ENCODE results near the gene FBXO41.

The FBXO41 gene

DNA sequence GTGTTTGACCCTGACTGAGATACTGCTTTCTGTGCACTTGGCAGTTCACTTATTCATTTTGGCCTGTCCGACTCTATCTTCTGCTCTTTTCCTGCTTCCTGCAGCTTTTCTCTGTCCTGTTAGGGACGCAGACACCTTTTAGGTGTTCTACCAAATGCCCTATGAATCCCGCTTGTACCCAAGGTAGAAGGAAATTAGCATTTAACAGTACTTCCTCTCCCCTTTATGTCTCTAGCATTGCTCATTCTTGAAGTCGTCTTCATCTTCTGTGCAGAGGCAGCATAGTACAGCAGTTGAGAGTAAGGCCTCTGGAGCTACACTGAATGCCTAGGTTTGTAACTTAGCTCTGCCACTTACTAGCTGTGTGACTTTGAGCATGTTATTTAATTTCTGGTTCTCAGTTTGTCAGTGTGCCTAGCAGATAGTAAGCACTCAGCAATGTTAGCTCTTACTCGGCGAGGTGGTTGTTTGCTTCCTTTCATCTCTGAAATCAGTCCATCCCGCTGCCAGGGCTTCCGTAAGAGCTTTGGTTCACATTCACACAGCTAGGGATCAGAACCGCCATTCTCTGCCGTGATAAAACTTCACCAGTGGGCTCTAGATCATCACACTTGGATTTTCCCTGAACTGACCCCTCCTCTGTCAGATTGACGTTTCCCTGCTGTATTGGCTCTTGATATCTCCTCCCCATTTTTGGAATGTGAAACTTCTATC, 48.8 kb downstream of the FBXO41 start:
- H3K4me3 ChIP-seq (replicated peaks in 1 of 2; ENCODE audit: low read depth in 2 of 2, low read length in 2 of 2) = peak overlapping the region; percentile 76 to 94
- no peak for DNase-seq (ENCODE audit: low read depth in 2 of 2)
- TF ChIP-seq, protein P1, sequence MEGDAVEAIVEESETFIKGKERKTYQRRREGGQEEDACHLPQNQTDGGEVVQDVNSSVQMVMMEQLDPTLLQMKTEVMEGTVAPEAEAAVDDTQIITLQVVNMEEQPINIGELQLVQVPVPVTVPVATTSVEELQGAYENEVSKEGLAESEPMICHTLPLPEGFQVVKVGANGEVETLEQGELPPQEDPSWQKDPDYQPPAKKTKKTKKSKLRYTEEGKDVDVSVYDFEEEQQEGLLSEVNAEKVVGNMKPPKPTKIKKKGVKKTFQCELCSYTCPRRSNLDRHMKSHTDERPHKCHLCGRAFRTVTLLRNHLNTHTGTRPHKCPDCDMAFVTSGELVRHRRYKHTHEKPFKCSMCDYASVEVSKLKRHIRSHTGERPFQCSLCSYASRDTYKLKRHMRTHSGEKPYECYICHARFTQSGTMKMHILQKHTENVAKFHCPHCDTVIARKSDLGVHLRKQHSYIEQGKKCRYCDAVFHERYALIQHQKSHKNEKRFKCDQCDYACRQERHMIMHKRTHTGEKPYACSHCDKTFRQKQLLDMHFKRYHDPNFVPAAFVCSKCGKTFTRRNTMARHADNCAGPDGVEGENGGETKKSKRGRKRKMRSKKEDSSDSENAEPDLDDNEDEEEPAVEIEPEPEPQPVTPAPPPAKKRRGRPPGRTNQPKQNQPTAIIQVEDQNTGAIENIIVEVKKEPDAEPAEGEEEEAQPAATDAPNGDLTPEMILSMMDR (IDR thresholded peaks at IDR 0.05; ENCODE audit: low read depth, low read length) = no peak

DNA sequence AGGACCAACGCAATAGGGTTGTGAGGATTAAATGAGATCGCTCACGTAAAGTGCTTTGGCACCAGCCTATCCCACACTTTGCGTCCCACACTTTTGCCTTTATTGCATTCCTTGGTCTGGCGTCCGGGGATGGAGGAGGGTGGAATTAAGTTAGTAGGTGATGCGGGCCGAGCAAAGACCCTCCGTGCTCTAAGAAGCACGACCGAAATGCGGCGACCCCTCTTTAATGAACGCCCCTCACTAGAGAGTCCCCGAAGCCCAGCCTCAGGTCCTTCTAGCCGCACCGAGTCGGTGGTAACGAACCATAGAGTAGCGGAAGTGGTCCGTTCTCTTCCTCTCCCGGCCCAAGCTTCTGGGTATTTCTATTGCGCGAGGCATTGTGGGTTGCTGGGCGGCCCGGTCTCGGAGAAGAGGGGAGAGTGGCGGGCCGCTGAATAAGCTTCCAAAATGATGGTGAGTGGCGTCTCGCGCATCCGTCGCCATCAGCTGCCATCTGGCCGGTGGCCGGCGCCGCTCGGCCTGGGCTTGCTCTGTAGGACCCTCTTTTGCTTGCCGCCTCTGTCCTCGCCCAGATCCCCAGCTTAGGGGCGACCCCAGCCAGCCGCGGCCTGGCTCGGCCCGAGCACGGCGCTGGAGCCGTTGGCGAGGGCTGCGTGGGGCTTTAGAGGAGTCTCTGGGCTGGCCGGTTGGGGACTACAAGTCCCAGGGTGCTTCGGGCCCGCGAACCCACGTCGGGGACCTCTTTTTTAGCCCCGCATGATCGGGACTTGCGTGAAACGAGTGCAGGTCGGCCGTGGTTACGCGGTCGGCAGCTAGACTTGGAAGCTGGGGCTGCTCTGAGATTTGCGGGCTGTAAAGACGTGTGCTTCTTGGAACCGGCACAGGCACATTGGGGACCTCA, 50.1 kb downstream of the FBXO41 start, which contains the start of gene CCT7:
TSS of gene CCT7 (plus strand) at position 377 of the 901 bp plus-strand sequence. CDS start at position 448, 71 bp downstream.
- TF ChIP-seq, protein P1 (IDR thresholded peaks at IDR 0.05; ENCODE audit: low read depth, low read length) = no peak
- peak; percentile 92 to 93 for DNase-seq (ENCODE audit: low read depth in 2 of 2)
- peak within 1 kb of the TSS; percentile 76 to 94 for H3K4me3 ChIP-seq (replicated peaks in 1 of 2; ENCODE audit: low read depth in 2 of 2, low read length in 2 of 2)

DNA sequence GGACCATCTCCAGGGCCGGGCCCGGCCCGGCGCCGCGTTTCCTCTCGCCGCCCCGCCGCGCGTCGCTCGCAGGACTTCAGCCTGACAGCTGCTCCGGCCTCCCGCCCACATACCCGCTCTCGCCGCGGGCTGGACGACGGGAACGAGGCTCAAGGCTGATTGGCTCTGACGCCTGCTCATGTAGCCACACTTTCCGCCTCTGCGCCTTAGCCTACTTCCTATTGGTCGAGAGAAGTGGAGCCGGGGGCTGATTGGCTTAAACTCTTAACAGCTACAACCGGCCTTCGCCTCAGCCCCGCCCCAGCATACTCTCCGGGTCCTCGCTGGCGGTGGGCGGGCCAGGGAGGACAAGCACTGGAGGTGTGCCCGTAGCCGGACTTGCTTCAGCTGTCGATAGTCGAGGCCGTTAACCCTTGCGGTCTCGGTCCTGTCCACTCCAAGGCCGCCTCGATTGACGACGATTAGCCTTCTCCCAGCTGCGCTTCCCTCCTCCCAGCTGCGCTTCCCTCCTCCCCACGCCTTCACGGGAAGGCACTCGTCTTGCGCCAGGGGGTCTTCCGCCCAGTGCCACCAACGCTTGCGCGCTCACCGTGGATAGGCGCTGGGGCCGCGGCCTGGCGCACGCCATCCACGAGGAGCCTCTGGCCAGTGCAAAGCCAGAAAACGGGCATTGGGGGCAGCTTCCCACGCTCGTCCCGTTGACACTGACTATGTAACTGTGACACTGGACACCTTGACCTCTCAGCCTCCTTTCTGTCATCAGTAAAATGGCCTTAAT, 50.9 kb downstream of the FBXO41 start, which contains the start of gene PRADC1:
TSS of gene PRADC1 (minus strand) at position 86 of the 778 bp plus-strand sequence. CDS start at position 7, 79 bp downstream.
- DNase-seq (ENCODE audit: low read depth in 2 of 2) = peak; percentile 100
- TF ChIP-seq, protein P1 (IDR thresholded peaks at IDR 0.05; ENCODE audit: low read depth, low read length) = no peak
- H3K4me3 ChIP-seq (replicated peaks in 1 of 2; ENCODE audit: low read depth in 2 of 2, low read length in 2 of 2) = peak within 1 kb of the TSS; percentile 76 to 94

DNA sequence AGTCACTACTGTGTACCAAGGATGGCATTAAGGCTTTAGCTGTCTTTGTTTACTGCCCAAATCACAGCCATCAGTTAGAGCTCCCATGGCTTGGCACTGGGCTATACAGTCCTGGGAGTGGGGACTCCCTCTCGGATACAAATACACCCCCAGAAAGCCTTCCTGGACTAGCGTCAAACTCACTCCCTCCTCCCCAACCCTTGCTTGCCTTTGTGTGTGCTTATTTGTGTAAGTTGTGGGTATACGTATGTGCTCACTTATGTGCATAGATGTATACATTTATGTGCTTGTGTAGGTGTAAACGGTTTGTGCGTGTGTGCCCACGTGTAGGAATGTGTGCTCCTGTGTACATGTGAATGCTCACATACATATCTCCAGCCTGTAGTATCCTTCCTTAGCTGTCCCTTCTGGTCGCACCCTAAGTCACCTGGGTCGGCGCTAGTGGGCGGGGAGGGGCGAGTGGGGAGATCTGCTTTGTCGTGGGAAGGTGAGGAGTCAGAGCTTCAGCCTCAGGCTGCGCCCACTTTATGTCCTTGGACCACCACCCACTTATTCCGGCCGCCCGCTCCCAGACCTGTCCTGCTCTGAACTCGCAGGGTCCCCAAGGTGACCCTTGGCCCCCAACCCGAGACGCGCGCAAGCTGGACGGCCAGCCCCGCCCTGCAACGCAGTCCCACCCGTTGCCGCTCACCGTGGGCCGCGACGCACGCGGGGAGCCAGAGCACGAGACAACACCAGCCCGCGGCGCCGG, 51.7 kb downstream of the FBXO41 start:
- TF ChIP-seq, protein P1 (IDR thresholded peaks at IDR 0.05; ENCODE audit: low read depth, low read length) = no peak
- DNase-seq (ENCODE audit: low read depth in 2 of 2) = peak in 1 of 2 donors; percentile 10
- H3K4me3 ChIP-seq (replicated peaks in 1 of 2; ENCODE audit: low read depth in 2 of 2, low read length in 2 of 2) = peak overlapping the region; percentile 70 to 93

DNA sequence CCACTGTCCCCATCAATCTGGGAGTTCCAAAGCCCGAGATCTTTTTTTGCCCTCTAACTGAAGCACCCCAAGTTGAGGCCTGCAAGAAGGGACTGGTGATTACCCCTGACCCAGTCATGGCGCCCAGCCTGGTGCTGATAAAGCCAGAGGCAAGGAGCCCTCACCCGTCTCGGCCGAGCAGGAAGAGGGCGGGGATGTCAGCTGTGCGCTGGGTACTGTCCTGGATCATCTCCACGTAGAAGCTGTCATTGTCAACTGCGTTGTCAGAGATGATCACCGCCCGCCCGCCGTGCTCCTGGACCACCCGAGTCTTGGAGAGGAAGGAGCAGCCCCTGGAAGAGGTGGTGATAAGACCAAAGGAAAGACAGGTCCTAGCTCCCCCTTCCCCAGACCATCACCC, 55.6 kb downstream of the FBXO41 start:
- no peak overlapping the region for H3K4me3 ChIP-seq (replicated peaks in 1 of 2; ENCODE audit: low read depth in 2 of 2, low read length in 2 of 2)
- TF ChIP-seq, protein P1 (IDR thresholded peaks at IDR 0.05; ENCODE audit: low read depth, low read length) = no peak
- DNase-seq (ENCODE audit: low read depth in 2 of 2) = no peak
